ENCODE measurements around the gene SAMD5. TPM values are rescaled to one million over a fixed set of nuclear protein-coding genes. Genes with fewer than 3 reads are reported as not detected.
"Not testable (repeated sequence)": the region's sequence is repeated elsewhere in the genome, so short reads cannot be mapped to it uniquely, and the experiment has no call there.

The SAMD5 gene
- total RNA-seq, 1 donor from 2014 or later: 2.1 TPM

- H3K4me1 ChIP-seq (ENCODE audit: control insufficient read depth in 3 of 3, insufficient read depth in 3 of 3, low read length in 3 of 3): no peaks in the 10 kb centered on the region
- H3K9me3 ChIP-seq (ENCODE audit: control insufficient read depth in 3 of 3, low read length in 3 of 3): no peaks in the 10 kb centered on the region
- no peak overlapping the region for H3K27ac ChIP-seq (ENCODE audit: low read depth, low read length)
- H3K27me3 ChIP-seq (ENCODE audit: control insufficient read depth in 3 of 3, insufficient read depth in 3 of 3, low read length in 3 of 3): peaks cover 0 to 3% (median 0%) of the 10 kb centered on the region in 3 donors
- H3K9ac ChIP-seq (ENCODE audit: low read depth in 1 of 3, low read length in 3 of 3): no peak overlapping the region
- H3K4me3 ChIP-seq (ENCODE audit: low read length in 3 of 3): no peak overlapping the region
- no peaks in the 10 kb centered on the region for H3K36me3 ChIP-seq (ENCODE audit: control insufficient read depth in 3 of 3, insufficient read depth in 3 of 3, low read length in 3 of 3)
Observed at GRCh38 chr6:147525519-147526209, 17.2 kb downstream of the SAMD5 start.

GRCh38 chr6:147527197-147527596 is 18.7 kb downstream of the SAMD5 start:
- H3K27me3 ChIP-seq (ENCODE audit: control insufficient read depth in 3 of 3, insufficient read depth in 3 of 3, low read length in 3 of 3): peaks cover 0 to 3% (median 0%) of the 10 kb centered on the region in 3 donors
- no peak overlapping the region for H3K27ac ChIP-seq (ENCODE audit: low read depth, low read length)
- H3K4me3 ChIP-seq (ENCODE audit: low read length in 3 of 3): no peak overlapping the region
- no peaks in the 10 kb centered on the region for H3K36me3 ChIP-seq (ENCODE audit: control insufficient read depth in 3 of 3, insufficient read depth in 3 of 3, low read length in 3 of 3)
- no peaks in the 10 kb centered on the region for H3K9me3 ChIP-seq (ENCODE audit: control insufficient read depth in 3 of 3, low read length in 3 of 3)
- H3K4me1 ChIP-seq (ENCODE audit: control insufficient read depth in 3 of 3, insufficient read depth in 3 of 3, low read length in 3 of 3): no peaks in the 10 kb centered on the region
- H3K9ac ChIP-seq (ENCODE audit: low read depth in 1 of 3, low read length in 3 of 3): no peak overlapping the region

DNA sequence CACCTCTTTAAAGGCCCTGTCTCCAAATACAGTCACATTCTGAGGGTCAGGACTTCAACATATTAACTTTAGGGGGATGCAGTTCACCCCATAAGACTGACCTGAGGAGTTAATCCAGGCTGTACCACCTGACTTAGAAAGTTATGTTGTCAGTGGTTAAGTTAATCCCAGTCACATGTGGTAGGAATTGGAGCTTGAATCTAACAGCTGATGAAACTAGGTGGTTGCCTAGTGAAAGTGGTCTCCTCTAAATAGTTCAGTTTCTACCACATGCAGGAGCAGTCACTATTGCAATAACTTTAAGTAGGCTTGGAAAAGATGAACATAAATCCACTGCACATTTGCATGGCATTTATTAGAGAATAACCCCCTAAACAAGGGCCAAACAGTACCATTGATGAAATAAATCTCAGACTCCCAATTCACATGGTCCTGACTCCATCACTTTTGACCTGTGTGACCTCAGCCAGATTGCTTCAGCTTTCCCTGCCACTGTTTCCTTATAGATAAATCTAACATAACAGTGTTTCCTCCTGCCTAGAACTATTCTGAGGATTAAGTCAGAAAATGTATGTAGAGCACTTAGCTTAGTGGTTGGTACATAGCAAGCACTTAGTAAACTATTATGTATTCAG is 20.1 kb downstream of the SAMD5 start:
- no peaks in the 10 kb centered on the region for H3K9me3 ChIP-seq (ENCODE audit: control insufficient read depth in 3 of 3, low read length in 3 of 3)
- no peaks in the 10 kb centered on the region for H3K4me1 ChIP-seq (ENCODE audit: control insufficient read depth in 3 of 3, insufficient read depth in 3 of 3, low read length in 3 of 3)
- no peak overlapping the region for H3K27ac ChIP-seq (ENCODE audit: low read depth, low read length)
- H3K36me3 ChIP-seq (ENCODE audit: control insufficient read depth in 3 of 3, insufficient read depth in 3 of 3, low read length in 3 of 3): no peaks in the 10 kb centered on the region
- H3K27me3 ChIP-seq (ENCODE audit: control insufficient read depth in 3 of 3, insufficient read depth in 3 of 3, low read length in 3 of 3): peaks cover 0 to 3% (median 0%) of the 10 kb centered on the region in 3 donors
- H3K9ac ChIP-seq (ENCODE audit: low read depth in 1 of 3, low read length in 3 of 3): no peak overlapping the region
- H3K4me3 ChIP-seq (ENCODE audit: low read length in 3 of 3): no peak overlapping the region

DNA sequence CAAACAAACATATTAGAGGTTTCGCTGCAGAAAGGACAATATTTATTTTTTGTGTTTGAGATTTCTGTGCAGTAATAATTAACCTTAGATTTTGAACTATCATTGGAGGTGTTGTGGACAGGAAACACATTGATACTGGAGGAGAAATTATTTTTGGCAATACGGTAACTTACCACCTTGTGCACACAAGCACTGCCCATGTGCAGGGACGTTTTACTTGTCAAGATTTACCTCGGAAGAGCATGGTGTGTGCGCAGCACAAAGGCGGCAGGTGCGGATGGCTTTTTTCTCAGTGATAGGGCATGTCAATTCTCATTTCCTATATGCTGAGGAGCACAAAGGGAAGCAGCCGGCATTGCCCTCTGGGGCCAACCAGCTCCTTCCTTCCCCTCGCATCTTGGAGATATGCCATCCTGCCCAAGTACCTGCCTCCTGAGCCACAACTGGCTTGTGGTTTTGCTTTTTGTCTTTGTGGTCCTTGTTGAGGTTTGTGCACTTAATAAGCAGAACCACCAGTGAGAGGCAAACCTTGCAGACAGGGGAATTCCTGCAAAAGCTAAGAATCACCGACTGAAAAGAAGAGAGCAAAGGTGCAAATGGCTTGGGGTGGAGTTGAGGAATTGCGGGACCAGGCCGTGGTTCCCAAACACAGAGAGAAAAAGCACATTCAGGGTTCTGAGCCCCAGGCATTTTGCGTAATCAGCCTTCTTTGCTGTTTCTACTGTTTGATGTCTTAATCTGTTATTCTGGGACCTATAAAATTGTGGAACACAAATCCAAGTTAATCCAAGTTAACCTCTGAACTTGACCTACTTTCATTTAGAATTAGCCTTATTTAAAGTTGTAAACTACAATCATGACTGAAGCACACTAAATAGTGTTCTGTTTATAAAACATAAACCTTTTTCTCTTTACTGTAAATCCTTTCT is 21.9 kb downstream of the SAMD5 start:
- Histone ChIP-seq H3K4me3 (ENCODE audit: low read length in 3 of 3) (no peak overlapping the region), H3K9ac (ENCODE audit: low read depth in 1 of 3, low read length in 3 of 3) (no peak overlapping the region), H3K9me3 (ENCODE audit: control insufficient read depth in 3 of 3, low read length in 3 of 3) (no peaks in the 10 kb centered on the region)

DNA sequence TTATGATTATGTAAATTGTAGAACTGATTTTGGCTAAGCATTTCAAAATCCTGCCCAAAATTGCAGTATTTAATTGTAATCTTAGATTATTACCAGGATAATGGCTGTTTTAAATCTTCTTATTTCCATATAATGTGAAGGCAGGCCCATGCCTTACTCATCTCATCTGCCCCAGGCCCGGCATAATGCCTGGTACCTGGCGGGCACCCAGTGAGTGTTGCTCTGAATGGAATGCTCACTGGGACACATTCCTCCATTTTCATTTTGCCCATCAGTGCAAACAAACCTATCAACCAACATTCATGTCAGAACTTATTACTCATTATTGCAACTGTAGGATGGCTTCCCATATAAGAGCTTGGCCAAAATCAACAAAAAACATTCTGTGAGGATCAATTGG is 22.8 kb downstream of the SAMD5 start:
- Histone ChIP-seq H3K4me1 (ENCODE audit: control insufficient read depth in 3 of 3, insufficient read depth in 3 of 3, low read length in 3 of 3) (no peaks in the 10 kb centered on the region), H3K27me3 (ENCODE audit: control insufficient read depth in 3 of 3, insufficient read depth in 3 of 3, low read length in 3 of 3) (peaks cover 0 to 3% (median 0%) of the 10 kb centered on the region in 3 donors), H3K4me3 (ENCODE audit: low read length in 3 of 3) (no peak overlapping the region), H3K27ac (ENCODE audit: low read depth, low read length) (no peak overlapping the region), H3K9me3 (ENCODE audit: control insufficient read depth in 3 of 3, low read length in 3 of 3) (no peaks in the 10 kb centered on the region), H3K9ac (ENCODE audit: low read depth in 1 of 3, low read length in 3 of 3) (no peak overlapping the region), H3K36me3 (ENCODE audit: control insufficient read depth in 3 of 3, insufficient read depth in 3 of 3, low read length in 3 of 3) (no peaks in the 10 kb centered on the region)

More for the DNA sequence above, 21.9 kb downstream of the SAMD5 start:
- no peaks in the 10 kb centered on the region for H3K36me3 ChIP-seq (ENCODE audit: control insufficient read depth in 3 of 3, insufficient read depth in 3 of 3, low read length in 3 of 3)
- no peak overlapping the region for H3K27ac ChIP-seq (ENCODE audit: low read depth, low read length)
- peaks cover 0 to 3% (median 0%) of the 10 kb centered on the region in 3 donors for H3K27me3 ChIP-seq (ENCODE audit: control insufficient read depth in 3 of 3, insufficient read depth in 3 of 3, low read length in 3 of 3)
- no peaks in the 10 kb centered on the region for H3K4me1 ChIP-seq (ENCODE audit: control insufficient read depth in 3 of 3, insufficient read depth in 3 of 3, low read length in 3 of 3)

DNA sequence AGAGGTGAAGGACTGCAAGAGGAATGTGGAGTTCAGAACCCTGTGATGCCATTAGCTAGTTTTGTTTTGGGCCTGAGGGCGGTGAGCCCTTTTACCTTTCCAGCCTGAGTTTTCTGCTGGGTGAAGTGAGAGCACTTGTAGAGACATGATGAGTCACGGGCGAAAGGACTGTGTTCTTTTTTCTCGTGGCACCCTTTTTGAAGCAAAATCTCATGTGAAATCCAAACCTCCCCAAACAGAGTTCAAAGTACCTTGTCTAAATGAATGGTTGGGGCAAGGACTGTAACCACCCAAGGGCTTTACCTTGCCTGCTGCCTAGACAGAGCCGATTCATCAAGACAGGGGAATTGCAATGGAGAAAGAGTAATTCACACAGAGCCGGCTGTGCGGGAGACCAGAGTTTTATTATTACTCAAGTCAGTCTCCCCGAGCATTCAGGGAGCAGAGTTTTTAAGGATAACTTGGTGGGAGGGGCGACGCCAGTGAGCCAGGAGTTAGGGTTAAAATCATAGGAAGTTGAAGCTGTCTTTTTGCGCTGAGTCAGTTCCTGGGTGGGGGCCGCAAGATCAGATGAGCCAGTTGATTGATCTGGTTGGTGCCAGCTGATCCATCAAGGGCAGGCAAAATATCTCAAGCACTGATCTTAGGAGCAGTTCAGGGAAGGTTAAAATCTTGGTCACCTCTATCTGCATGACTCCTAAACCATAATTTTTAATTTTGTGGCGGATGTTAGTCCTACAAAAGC is 25.8 kb downstream of the SAMD5 start:
- Histone ChIP-seq H3K36me3 (ENCODE audit: control insufficient read depth in 3 of 3, insufficient read depth in 3 of 3, low read length in 3 of 3) (no peaks in the 10 kb centered on the region), H3K4me3 (ENCODE audit: low read length in 3 of 3) (no peak overlapping the region), H3K27me3 (ENCODE audit: control insufficient read depth in 3 of 3, insufficient read depth in 3 of 3, low read length in 3 of 3) (peaks cover 0 to 3% (median 0%) of the 10 kb centered on the region in 3 donors), H3K9ac (ENCODE audit: low read depth in 1 of 3, low read length in 3 of 3) (no peak overlapping the region), H3K4me1 (ENCODE audit: control insufficient read depth in 3 of 3, insufficient read depth in 3 of 3, low read length in 3 of 3) (no peaks in the 10 kb centered on the region), H3K27ac (ENCODE audit: low read depth, low read length) (no peak overlapping the region), H3K9me3 (ENCODE audit: control insufficient read depth in 3 of 3, low read length in 3 of 3) (no peaks in the 10 kb centered on the region)

DNA sequence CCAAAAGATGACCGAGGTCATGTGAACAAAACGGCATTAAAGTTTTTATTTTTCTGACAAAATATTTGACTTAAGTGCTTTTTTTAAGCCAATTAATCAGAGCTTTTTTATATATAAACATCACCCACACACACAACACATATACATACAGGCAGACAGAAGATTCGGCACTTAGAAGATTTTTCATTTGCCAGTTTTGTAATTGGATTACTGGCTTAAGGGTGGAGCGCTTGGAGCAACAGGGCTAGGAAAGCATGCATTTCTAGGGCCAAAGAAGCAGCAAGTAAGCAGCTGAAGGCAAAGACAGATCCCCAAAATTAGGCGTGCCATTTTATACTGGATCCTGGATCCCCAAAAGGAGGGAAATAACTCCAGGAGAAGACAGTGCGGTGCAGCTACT is 30.3 kb downstream of the SAMD5 start:
- Histone ChIP-seq H3K9me3 (ENCODE audit: control insufficient read depth in 3 of 3, low read length in 3 of 3) (no peaks in the 10 kb centered on the region), H3K27me3 (ENCODE audit: control insufficient read depth in 3 of 3, insufficient read depth in 3 of 3, low read length in 3 of 3) (no peaks in the 10 kb centered on the region), H3K4me3 (ENCODE audit: low read length in 3 of 3) (no peak overlapping the region), H3K4me1 (ENCODE audit: control insufficient read depth in 3 of 3, insufficient read depth in 3 of 3, low read length in 3 of 3) (no peaks in the 10 kb centered on the region), H3K27ac (ENCODE audit: low read depth, low read length) (no peak overlapping the region), H3K36me3 (ENCODE audit: control insufficient read depth in 3 of 3, insufficient read depth in 3 of 3, low read length in 3 of 3) (no peaks in the 10 kb centered on the region), H3K9ac (ENCODE audit: low read depth in 1 of 3, low read length in 3 of 3) (no peak overlapping the region)

GRCh38 chr6:147540075-147540474 is 31.6 kb downstream of the SAMD5 start:
- Histone ChIP-seq H3K4me1 (ENCODE audit: control insufficient read depth in 3 of 3, insufficient read depth in 3 of 3, low read length in 3 of 3) (no peaks in the 10 kb centered on the region), H3K4me3 (ENCODE audit: low read length in 3 of 3) (no peak overlapping the region), H3K27ac (ENCODE audit: low read depth, low read length) (no peak overlapping the region), H3K27me3 (ENCODE audit: control insufficient read depth in 3 of 3, insufficient read depth in 3 of 3, low read length in 3 of 3) (no peaks in the 10 kb centered on the region), H3K36me3 (ENCODE audit: control insufficient read depth in 3 of 3, insufficient read depth in 3 of 3, low read length in 3 of 3) (no peaks in the 10 kb centered on the region), H3K9me3 (ENCODE audit: control insufficient read depth in 3 of 3, low read length in 3 of 3) (no peaks in the 10 kb centered on the region), H3K9ac (ENCODE audit: low read depth in 1 of 3, low read length in 3 of 3) (no peak overlapping the region)

- H3K36me3 ChIP-seq (ENCODE audit: control insufficient read depth in 3 of 3, insufficient read depth in 3 of 3, low read length in 3 of 3); H3K4me1 ChIP-seq (ENCODE audit: control insufficient read depth in 3 of 3, insufficient read depth in 3 of 3, low read length in 3 of 3); H3K9ac ChIP-seq (ENCODE audit: low read depth in 1 of 3, low read length in 3 of 3); H3K9me3 ChIP-seq (ENCODE audit: control insufficient read depth in 3 of 3, low read length in 3 of 3); H3K27me3 ChIP-seq (ENCODE audit: control insufficient read depth in 3 of 3, insufficient read depth in 3 of 3, low read length in 3 of 3); H3K4me3 ChIP-seq (ENCODE audit: low read length in 3 of 3); H3K27ac ChIP-seq (ENCODE audit: low read depth, low read length): not testable (repeated sequence)
Observed at GRCh38 chr6:147542436-147542835, 33.9 kb downstream of the SAMD5 start.

All from skeletal muscle tissue (tissue), 4 donors.